ENCODE results near the gene OTUD4. TPM values are rescaled to one million over a fixed set of nuclear protein-coding genes. Genes with fewer than 3 reads are reported as not detected.
"Not testable (repeated sequence)": the region's sequence is repeated elsewhere in the genome, so short reads cannot be mapped to it uniquely, and the experiment has no call there.

Gene OTUD4
- polyA plus RNA-seq, 4 donors: 33.3 to 48.8 (median 41.4) TPM

DNA sequence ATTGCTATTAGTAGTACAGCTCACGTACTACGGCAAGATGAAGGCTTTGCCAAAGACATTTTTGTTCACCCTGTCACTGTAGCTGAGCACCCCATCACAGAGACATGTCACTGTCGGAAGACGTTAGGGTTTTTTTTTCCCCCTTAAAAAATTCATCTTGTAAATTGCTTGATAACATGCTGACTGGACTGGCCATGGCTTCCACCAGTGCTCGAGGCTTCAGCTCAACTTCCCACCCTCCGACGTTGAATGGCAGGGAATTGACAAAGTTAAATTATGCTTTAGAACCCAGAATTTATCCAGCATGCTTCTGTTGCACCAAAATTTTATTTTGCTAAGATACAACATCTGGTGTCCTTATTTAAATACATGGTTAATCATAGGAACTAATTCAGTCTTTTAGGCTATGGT, 707 bp upstream of the OTUD4 start:
- DNase-seq (ENCODE audit: low read depth in 4 of 4, low spot score in 3 of 4): no peak

DNA sequence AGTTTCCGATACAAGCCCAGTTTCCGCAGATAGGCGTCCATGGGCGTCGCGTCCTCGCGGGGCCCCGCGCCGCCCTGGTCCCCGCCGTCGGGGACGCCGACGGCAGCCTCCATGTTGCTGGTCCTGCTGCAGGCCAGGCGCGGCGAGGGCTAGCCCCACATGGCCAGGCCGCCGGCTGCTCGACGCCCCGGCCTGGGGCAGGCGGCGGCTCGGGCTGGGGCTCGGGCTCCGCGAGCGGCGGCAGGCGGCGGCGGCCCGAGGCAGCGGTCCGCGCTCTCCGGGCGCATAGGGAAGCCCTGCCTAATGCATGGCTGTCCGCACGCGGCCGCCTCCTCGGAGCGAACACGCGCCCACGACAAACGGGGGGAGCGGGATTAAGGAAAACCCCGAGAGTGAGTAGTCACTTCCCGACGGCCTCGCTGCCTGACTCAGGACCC, 510 bp downstream of the OTUD4 start:
- DNase-seq (ENCODE audit: low read depth in 4 of 4, low spot score in 3 of 4): peak in 1 of 4 donors; percentile 23

DNA sequence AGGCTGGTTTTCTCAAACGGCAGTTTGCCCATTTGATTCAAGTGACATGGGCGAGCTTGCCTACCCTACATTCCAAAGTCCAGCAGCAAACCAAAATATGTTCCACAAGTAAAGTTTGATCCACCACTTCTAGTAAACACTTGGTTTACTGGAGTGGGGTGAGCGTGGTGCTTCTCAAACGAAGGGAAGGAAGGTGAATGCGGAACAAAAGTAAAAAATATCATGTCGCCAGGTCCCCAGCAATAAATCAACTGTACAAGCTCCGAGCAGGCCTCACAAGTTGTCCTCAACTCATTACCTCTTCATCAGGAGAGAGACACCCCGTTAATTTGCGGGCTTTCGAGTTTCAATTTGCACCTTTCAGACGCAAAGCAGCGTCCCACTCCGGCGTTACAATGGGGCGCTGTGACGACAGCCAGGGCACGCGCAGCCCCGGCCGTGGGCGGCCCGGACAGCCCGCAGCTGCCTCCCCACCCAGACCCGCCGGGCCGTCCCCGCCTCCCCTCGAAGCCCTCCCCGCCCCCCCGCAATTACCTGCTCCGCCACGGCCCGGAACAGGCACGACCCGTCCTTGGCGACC, 1.0 kb downstream of the OTUD4 start:
- peak in 1 of 4 donors; percentile 56 for DNase-seq (ENCODE audit: low read depth in 4 of 4, low spot score in 3 of 4)

DNA sequence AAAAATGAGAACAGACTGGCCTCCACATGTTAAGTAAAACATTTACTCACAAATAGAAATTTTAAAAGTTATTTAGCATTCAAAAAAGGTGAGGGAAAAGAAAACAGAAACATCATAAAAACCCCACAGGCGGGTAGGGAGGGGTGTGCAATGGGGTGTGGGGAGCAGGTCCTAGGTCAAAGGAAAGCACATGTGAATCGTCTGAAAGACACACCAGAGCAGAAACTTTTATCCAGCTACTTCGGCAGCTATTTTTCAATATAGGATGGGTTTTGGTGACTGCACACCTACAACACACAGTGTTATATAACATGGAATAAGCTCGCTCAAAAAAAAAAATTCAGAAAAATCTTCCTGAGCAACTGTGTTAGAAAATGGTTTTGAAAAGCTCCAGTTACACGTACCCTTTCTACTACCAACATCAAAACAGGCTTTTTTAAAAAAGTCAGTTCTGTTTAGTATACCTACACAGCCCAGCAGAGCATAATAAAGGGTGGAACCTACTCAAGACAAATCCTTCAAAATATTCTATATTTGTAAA, 1.6 kb downstream of the OTUD4 start:
- peak in 1 of 4 donors; percentile 23 for DNase-seq (ENCODE audit: low read depth in 4 of 4, low spot score in 3 of 4)

DNA sequence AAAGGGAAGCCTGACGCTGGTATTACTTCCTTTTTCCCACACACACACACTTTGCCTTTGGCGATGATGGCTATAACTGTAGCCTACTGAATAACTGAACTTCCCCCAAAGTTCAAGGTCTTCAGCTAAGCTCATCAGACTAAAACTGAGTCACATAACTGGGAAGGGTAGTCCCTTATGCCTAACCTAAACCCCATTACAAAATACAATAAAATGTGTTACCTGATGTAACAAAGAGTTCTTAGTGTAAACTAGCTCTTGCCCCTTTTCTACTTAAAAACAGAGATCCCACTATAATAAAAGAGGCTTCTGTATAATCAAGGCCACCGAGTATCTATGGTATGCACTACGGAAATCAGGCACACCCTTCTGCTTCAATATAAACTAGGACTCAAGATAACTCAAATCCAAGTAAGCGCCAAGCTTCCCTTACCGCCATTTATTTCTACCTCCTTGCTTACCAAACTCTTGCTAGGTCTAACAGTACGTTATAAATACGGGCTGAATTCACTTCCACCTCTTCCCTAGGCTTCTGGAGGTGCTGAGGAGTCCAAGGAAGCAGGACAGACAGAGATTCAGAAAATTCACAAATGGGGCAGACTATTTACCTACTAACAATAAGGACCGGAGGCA, 2.4 kb downstream of the OTUD4 start:
- no peak for DNase-seq (ENCODE audit: low read depth in 4 of 4, low spot score in 3 of 4)

DNA sequence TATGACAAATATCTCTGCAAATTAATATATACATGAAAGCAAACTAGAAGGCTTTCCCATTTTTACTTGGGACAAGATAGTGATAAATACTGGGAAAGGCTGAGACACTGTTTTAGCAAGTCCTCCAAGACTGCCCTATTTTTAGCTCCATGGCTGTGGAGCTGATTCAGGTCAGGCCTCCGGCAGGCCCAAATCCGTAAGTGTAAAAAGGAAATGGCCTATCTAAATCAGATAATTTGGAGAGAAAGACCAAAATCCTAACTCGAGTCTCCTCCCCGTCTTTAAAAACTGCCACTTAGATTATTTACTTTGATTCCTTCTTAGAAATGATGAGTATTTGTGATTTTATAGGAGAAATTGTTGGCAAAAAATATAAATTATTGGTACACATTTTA, 2.9 kb downstream of the OTUD4 start:
- DNase-seq (ENCODE audit: low read depth in 4 of 4, low spot score in 3 of 4): no peak

DNA sequence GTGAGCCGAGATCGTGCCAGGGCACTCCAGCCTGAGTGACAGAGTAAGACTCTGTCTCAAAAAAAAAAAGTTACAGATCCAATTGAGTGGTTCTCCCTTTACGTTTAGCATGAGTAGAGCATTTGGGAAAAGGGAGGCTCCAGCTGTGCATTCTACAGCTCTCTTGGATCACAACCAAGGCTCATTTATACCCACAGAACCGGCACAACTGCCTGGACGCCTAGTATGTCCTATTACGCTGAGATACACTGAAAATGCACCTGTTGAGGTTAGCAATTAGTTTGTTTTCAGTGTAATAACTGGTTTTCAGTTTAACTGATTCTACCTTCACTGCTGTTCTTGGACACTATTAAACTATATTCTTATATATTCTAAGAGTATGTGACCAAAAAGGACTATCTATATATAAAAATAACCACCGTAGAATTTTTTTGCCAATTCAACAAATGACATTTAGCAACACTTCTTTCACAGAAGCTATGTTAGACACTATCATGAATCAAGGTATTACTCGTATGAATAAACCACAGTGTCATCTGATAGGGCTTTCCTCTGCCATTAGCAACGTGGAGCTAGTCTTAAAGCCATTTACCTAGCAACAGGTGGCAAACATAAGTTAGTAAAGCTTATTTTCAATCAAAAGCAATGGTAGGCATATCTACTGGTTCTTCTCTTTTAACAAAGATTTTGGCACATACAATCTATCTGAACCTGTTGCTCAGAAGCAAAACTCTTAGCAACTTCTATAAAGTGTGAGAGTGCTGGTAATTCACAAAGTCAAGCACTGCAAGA, 3.6 kb downstream of the OTUD4 start:
- DNase-seq (ENCODE audit: low read depth in 4 of 4, low spot score in 3 of 4): no peak

DNA sequence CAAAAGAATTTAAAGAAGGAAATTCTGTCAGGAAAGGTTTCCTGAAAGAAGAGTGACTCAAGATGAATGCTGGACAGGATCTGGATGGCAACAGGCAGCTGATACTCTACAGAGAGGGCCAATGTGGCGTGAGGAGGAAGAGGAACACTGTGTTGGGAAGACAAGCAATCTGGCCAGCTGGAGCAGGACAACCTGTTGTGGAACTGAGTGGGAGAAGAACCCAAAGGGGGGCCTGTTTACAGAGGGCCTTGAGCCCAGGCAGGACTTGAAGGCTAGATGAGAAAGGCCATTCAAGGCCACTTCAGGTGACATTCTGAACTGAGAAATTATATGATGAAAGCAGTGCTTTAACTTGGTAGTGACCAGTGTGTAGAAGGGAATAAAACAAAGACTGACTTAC, 8.5 kb downstream of the OTUD4 start:
- DNase-seq (ENCODE audit: low read depth in 4 of 4, low spot score in 3 of 4): no peak

DNA sequence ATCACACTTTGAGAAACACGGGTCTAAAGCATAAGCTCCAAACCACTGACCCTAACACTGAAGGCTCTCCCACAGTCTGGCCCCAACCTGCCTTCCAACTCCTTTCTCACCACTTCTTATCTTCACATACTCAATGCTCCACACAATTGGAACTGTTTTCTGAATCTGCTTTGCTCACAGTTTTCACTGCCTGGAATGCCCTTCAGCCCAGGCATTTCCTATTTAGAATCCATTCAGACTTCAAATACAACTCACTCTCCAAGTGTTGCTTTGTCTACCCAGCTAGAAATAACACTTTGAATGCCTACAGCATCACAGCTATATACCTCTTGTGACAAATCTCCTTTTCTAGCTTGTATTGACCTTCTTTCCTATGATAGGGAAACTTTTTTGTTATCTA, 10.2 kb downstream of the OTUD4 start:
- DNase-seq (ENCODE audit: low read depth in 4 of 4, low spot score in 3 of 4): no peak

DNA sequence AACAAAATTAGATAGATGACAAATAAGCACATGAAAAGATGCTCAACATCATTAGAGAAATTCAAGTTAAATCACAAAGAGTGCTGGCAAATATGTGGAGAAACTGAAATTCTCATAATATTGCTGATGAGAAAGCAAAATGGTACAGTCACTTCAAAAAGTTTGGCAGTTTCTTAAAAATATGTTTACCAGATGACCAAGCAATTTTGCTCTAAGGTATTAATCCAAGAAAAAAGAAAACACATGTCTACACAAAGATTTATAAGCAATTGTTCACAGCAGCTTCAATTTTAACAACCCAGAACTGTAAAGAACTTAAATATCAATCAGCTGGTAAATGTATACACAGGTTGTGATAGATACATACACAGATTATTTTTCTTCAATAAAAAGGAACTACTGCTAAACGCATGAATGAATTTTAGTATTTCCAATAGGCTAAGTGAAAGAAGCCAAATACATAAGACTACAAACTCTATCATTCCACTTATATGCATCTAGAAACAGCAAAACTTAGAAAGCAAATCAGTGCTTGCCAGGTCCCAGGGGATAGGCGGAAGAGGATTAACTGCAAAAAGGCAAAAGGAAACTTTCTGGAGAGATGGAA, 11.7 kb downstream of the OTUD4 start:
- no peak for DNase-seq (ENCODE audit: low read depth in 4 of 4, low spot score in 3 of 4)

DNA sequence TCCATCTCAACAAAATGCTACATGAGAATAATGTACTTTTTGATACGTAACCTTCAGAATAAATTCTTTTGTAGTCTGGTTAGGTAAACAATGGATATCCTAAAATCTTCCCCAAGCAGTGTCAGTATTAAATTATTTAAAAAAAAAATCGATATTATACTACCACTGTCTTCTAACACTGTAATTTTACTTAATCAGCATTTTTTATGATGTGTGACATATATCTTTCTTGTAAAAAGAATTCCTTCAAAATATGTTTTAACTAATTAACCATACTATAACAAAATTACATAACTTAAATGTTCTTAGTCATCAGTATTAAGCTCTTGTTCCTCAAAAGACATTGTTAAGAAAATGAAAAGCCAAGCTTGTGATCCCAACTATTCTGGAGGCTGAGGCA, 12.5 kb downstream of the OTUD4 start:
- no peak for DNase-seq (ENCODE audit: low read depth in 4 of 4, low spot score in 3 of 4)

DNA sequence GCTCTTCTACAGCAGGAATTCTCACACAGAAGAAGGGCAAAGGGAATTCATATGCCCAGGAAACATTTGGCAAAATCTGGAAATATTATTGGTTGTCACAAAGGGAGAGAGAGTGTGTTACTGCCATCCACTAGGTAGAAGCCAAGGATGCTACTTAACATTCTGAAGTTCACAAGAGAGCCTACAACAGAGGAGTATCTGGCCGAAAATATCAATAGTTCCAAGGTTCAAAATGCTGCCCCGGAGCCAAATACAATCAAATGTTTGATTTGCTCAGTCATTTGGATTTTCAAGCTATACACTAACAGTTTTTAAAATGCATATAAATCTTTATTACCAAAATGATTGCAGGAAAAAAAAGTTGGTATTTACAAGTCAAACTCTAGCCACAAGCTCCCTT, 18.8 kb downstream of the OTUD4 start:
- DNase-seq (ENCODE audit: low read depth in 4 of 4, low spot score in 3 of 4): no peak

DNA sequence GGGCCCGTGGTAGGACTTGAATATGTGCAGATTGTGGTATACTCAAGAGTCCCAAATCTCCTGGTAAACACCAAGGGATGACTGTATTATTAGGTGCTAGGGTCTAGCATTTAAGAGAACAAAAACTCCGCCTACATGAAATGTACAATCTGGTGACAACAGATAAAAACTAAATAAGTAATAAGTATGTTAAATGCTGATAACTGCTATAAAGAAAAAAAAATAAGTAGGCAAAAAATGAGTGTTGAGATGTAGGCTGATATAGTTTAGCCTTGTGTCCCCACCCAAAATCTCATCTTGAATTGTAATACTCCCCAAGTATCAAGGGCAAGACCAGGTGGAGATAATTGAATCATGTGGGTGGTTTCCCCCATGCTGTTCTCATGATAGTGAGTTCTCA, 23.4 kb downstream of the OTUD4 start:
- DNase-seq (ENCODE audit: low read depth in 4 of 4, low spot score in 3 of 4): no peak

DNA sequence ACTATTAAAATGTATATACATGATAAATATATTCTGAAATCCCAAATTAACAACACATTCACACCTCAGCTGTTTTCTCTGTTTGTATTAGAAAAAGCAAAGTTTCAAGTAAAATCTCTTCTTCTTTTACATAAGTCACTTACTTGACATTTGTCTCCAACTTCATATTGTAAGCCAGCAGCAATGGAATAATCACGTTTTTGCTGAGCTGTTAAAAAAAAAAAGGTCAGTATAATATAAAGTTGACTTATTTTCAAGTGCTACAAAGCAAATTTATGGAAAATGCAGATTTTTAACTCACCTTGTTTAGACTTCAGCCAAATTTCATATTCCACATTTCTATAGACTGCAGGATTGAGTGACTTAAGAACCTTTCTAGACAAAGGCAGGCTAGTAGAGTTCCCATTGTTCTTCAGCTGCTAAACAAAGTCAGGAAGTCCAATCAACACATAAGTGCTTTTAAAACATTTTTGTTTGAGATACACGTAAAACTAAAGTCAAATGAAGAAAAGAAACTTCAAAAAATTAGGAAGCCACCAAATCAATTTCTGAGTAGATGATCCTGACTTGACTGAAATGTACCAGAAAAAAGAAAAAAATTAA, 25.0 kb downstream of the OTUD4 start:
- DNase-seq (ENCODE audit: low read depth in 4 of 4, low spot score in 3 of 4): no peak

DNA sequence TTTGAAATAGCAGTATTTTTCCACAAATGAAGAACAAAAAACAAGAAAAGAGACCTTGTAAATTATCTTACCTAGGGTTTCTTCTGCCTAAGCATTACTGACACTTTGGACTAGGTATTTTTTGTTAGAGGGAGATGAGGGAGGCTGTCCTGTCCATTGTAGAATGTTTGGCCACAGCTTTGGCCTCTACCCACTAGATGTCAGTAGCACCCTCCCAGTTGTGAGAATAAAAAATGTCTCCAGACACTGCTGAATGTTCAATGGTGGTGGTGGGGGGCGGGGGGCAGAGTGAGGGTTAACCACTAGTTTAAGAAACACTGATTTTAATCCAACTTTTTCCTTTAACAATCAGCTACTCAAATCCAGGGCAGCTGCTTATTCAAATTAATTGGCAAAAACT, 25.8 kb downstream of the OTUD4 start:
- DNase-seq (ENCODE audit: low read depth in 4 of 4, low spot score in 3 of 4): no peak

DNA sequence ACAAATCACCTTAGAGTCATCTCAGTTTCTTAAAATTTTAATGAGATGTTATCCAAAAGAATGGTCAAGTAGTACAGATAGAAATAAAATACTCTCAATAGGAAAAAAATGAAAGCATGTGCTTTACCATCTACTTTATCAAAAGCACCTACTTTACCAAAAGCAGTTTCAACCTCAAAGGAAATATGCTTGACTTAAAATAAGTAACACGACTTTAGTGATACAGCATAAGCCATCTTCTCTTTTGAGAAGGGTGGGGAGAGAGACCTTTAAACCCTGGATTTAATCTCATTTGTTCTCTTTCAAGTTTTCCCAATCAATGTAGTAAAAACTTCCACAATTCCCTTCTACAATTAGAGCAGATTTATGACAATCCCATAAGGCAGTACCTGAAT, 26.5 kb downstream of the OTUD4 start:
- DNase-seq (ENCODE audit: low read depth in 4 of 4, low spot score in 3 of 4): no peak

DNA sequence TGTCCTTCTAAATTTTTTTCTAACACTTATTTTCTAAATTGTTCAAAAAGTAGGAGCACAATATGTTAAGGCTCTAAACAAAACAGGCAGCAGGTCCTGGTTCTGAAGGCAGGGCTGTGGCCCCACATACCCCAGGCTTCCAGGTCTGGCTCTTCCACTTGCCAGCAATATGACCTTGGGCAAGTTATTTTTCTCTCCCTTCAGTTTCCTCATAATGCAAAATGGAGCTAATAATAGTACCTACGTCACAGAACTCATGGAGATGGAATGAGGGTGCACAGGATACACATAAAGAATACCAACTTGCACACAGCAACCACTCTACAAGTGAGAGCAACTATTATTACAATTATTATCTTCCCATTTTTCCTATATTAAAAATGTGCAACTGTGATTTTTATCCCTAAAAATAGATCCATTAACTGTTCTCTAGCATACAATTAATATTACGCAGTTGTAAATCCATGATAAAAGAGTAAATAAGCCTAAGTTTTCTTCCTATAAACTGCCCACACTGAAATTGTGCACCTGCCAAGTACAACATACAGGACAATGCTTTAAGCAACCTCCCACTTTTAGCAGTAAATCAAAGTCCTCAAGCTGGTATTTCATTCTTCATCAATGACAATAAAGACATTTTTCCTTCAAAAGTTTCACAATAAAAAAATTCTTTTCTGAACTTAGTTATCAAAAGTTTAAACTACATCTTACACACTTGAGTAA, 27.0 kb downstream of the OTUD4 start:
- DNase-seq (ENCODE audit: low read depth in 4 of 4, low spot score in 3 of 4): no peak

DNA sequence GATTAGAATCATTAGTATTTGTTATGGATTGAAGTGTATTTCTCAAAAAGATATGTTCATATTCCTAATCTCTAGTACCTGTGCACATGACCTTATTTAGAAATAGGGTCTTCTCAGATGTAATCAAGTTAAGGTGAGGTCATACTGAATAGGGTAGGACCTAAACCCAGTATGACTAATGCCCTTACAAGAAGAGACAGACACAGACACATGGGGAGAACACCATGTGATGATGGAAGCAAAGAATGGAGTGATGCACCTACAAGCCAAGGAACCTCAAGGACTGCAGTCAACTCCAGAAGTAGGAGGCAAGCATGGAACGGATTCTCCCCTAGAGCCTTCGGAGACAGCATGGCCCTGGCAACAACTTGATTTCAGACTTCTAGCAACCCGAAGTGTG, 31.4 kb downstream of the OTUD4 start:
- no peak for DNase-seq (ENCODE audit: low read depth in 4 of 4, low spot score in 3 of 4)

DNA sequence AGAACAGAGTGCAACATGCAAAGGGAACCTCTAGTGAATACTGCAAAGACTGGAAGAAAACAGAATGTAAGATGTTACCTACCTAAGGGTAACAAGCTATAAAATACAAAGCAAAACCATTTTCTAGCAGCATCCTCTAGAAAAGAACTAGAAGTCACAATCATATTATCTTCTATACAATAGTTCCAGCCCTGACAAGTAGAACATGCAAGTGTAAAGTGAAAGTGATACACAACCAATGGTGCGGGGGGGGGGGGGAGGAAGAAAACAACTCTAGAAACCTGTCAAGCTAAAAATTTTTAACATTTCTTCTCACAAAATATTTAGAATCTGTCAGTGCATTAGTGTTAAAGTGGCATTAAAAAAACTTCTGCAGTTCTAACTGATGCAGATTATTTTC, 44.2 kb downstream of the OTUD4 start:
- DNase-seq (ENCODE audit: low read depth in 4 of 4, low spot score in 3 of 4): not testable (repeated sequence)

DNA sequence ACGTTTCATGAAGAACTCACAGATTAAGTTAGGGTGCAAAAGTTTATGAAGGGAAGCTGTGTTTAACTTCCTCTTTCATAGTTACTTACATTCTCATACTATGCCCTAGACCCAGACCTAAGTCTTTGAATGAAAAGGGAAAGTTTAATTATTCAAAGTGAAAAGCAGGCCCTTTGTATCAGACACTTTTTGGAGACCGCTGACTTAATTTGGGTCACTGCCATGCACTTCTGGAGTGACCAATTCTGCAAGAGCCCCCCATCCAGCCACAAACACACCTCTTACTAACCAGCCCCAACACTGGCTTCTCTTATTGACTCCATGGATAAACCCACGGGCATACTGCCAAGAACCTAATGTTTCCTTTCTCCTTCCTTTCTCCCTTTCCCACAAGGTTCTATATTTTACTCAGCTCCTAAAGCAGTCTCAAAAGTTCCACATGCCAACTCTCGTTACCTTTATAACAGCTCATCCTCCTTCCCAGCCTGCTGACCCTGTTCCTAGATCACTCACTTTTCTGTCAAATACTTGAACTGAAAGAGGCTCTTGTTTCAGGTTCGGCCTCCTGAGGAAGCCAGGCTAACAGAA, 47.8 kb downstream of the OTUD4 start:
- DNase-seq (ENCODE audit: low read depth in 4 of 4, low spot score in 3 of 4): no peak

All from right renal pelvis (tissue), 4 donors.